Ectodermal cell (in vitro differentiated cells): ENCODE measurements around the gene RAB11FIP4.

ENCODE experiments used
- H3K27ac ChIP-seq: 2 replicates; pipeline ENCODE4 v1.7.0; 2013; ENCODE audit warnings: mild to moderate bottlenecking, low read depth, low read length; ENCODE audit not compliant: insufficient read depth, poor library complexity, severe bottlenecking
- H3K27me3 ChIP-seq: 2 replicates; pipeline ENCODE4 v1.7.0; 2013; ENCODE audit warnings: mild to moderate bottlenecking, low read length; ENCODE audit not compliant: insufficient read depth, control insufficient read depth, poor library complexity, severe bottlenecking
- H3K36me3 ChIP-seq: one replicate; pipeline ENCODE4 v1.7.0; 2013; ENCODE audit warnings: low read length; ENCODE audit not compliant: control insufficient read depth, insufficient read depth
- H3K4me1 ChIP-seq: one replicate; pipeline ENCODE4 v1.7.0; 2013; ENCODE audit warnings: low read length; ENCODE audit not compliant: control insufficient read depth, insufficient read depth
- H3K4me3 ChIP-seq: 2 replicates; pipeline ENCODE4 v1.7.0; 2013; ENCODE audit warnings: low read depth, low read length, control low read depth; ENCODE audit not compliant: insufficient read depth
- H3K9me3 ChIP-seq: 2 replicates; pipeline ENCODE4 v1.7.0; 2013; ENCODE audit warnings: mild to moderate bottlenecking, low read length, moderate library complexity; ENCODE audit not compliant: control insufficient read depth
- WGBS, 2 experiments: methylation state at CpG; one replicate each; pipeline ENCODE4 v1.1.7; 2013; ENCODE audit warnings: missing lambda C conversion rate in 2 of 2; 5-methylcytosine and 5-hydroxymethylcytosine counted together

Gene RAB11FIP4

DNA sequence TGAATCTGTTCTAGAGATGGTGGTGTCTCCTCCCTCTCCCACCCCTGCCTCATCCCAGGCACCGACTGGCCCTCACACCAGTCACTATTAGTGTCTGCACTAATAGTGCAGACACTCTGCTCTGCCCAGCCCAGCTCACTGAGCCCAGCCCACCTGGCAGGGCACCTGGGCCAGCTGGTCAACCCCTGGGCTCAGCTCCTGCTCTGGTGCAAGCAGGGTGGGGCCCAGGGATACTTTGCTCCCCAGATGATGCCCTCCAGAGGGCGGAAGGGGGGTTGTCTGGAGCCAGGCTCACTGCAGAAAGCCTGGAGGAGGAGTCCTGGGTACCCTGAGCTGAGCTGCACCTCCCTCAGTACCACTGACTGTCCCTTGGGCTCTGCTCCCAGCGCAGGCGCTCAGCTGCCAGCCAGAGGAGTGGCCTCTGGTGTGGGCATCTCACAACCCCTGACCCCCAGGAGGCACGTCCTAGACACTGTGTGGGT lies 14.5 kb downstream of the RAB11FIP4 start:
- no peaks in the 10 kb centered on the region for H3K4me1 ChIP-seq
- H3K9me3 ChIP-seq: no peaks in the 10 kb centered on the region
- no peak overlapping the region for H3K27ac ChIP-seq
- H3K27me3 ChIP-seq: peaks cover 3% of the 10 kb centered on the region
- no peaks in the 10 kb centered on the region for H3K36me3 ChIP-seq
- H3K4me3 ChIP-seq: no peak overlapping the region
- WGBS, 2 experiments: 63 to 65% methylated on average over 5 of the region's 5 CpGs

DNA sequence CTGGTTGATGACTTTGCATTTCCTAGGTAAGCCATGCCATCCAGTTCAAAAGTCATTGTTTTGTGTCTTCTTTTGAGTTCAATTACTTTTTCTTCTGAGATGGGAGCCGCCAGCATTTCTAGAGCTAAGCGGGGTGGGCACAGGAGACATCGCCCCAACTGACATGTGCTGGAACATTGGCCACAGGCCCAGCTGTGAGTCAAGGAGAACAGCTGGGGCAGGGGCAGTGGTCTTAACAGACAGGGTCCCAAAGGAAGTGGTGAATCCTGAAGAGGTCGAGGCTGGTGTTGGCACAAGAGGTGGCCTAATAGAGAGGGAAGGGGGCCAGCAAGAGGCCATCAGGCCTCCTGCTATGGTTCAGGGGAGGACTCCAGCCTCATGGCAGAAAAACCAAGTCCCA lies 17.1 kb downstream of the RAB11FIP4 start:
- H3K27ac ChIP-seq: no peak overlapping the region
- 92 to 96% methylated on average over 4 of the region's 4 CpGs for WGBS, 2 experiments
- H3K4me1 ChIP-seq: peaks cover 12% of the 10 kb centered on the region

GRCh38 chr17:31411707-31412285 lies 20.3 kb downstream of the RAB11FIP4 start:
- H3K4me1 ChIP-seq: peaks cover 44% of the 10 kb centered on the region
- H3K36me3 ChIP-seq: no peaks in the 10 kb centered on the region
- no peak overlapping the region for H3K27ac ChIP-seq
- H3K27me3 ChIP-seq: peaks cover 41% of the 10 kb centered on the region
- no peak overlapping the region for H3K4me3 ChIP-seq
- 81 to 87% methylated on average over 13 of the region's 13 CpGs for WGBS, 2 experiments
- H3K9me3 ChIP-seq: no peaks in the 10 kb centered on the region

More for the DNA sequence above, 17.1 kb downstream of the RAB11FIP4 start:
- no peaks in the 10 kb centered on the region for H3K36me3 ChIP-seq
- no peak overlapping the region for H3K4me3 ChIP-seq
- no peaks in the 10 kb centered on the region for H3K9me3 ChIP-seq
- H3K27me3 ChIP-seq: peaks cover 24% of the 10 kb centered on the region

DNA sequence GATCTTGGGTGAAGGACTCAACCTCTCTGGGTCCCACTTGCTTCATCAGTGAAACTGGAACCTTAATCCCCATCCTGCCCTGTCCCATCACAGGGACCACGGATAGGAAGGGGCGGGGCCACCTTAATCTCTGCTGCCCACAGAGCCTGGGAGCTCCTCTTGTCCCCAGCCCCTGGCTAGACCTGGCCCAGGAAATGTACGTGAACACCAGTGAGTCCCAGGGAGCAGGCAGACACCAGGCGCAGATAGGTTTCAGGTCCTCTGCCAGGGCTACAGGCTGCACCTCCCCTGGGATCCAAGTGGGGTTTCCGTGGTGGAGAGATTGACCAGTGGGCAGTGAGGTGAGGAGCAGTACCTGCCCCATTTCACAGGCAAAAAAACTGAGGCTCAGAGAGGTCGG lies 21.0 kb downstream of the RAB11FIP4 start:
- no peaks in the 10 kb centered on the region for H3K9me3 ChIP-seq
- peaks cover 41% of the 10 kb centered on the region for H3K27me3 ChIP-seq
- H3K27ac ChIP-seq: no peak overlapping the region
- H3K36me3 ChIP-seq: no peaks in the 10 kb centered on the region
- 77 to 79% methylated on average over 6 of the region's 6 CpGs for WGBS, 2 experiments
- no peak overlapping the region for H3K4me3 ChIP-seq
- H3K4me1 ChIP-seq: peaks cover 50% of the 10 kb centered on the region

- Histone ChIP-seq H3K4me3 (no peak overlapping the region), H3K36me3 (no peaks in the 10 kb centered on the region), H3K27me3 (peaks cover 41% of the 10 kb centered on the region), H3K27ac (no peak overlapping the region), H3K9me3 (no peaks in the 10 kb centered on the region), H3K4me1 (peaks cover 50% of the 10 kb centered on the region)
- 38 to 40% methylated on average over 15 of the region's 15 CpGs for WGBS, 2 experiments
Measured at GRCh38 chr17:31413081-31413799, 21.8 kb downstream of the RAB11FIP4 start.

DNA sequence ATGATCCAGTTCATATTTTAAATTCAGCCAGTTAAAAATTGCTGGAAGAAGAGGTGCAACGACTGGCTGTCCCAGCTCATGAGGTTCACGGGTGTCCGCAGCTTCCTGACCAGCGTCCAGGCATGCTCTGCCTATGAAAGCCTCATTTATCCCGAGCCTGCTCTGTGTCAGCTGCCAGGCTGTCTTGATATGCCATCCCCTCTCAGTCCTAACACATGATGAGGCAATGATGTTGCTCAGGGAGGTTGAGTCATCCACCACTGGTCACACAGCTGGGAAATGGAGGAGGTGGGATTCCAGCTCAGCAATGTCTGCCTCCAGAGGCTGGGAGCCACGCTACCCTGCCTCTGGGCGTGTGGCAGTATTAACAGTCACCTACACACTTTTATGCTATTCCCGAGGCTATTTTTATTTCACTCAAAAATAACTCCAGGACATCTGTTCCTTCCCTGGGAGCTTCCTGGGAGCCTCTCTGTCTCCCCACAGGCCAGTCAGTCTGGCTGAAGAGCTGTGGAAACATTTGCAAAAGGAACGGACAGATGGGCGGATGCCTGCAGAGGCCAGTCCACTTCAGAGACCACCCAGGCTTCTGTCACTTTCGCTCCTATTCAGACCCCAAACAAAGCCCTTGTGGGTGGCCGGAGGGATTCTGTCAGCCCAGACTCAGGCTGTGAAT lies 22.5 kb downstream of the RAB11FIP4 start:
- H3K4me1 ChIP-seq: peaks cover 55% of the 10 kb centered on the region
- H3K9me3 ChIP-seq: no peaks in the 10 kb centered on the region
- peak overlapping the region; percentile 8 for H3K27ac ChIP-seq
- H3K36me3 ChIP-seq: no peaks in the 10 kb centered on the region
- 43 to 44% methylated on average over 12 of the region's 12 CpGs for WGBS, 2 experiments
- H3K4me3 ChIP-seq: no peak overlapping the region
- H3K27me3 ChIP-seq: peaks cover 41% of the 10 kb centered on the region

GRCh38 chr17:31414550-31414918 lies 23.1 kb downstream of the RAB11FIP4 start:
- no peak overlapping the region for H3K27ac ChIP-seq
- peaks cover 55% of the 10 kb centered on the region for H3K4me1 ChIP-seq
- no peaks in the 10 kb centered on the region for H3K36me3 ChIP-seq
- WGBS, 2 experiments: 54 to 57% methylated on average over 6 of the region's 6 CpGs
- H3K9me3 ChIP-seq: no peaks in the 10 kb centered on the region
- H3K4me3 ChIP-seq: no peak overlapping the region
- peaks cover 41% of the 10 kb centered on the region for H3K27me3 ChIP-seq

DNA sequence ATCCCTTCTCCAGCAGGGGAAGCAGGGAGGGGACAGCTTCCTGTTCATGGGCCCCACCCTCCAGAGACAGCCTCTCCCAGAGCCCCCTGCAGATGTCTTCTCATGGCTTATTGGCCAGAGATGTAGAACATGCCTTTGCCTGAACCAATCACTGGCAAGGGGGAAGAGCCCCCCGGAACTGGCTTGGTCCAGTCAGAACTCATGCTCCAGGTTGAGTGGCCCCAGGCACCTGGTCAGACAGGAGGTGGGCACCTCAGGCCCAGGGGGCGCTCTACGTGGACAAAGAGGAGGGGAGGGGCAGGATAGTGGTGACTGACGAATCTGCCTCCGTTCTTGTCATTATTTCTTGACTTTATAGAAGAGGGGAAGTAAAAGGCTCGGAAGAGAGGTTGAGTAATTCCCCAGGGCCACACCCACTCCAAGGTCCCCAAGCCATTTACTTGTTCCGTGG lies 23.6 kb downstream of the RAB11FIP4 start:
- no peak overlapping the region for H3K27ac ChIP-seq
- H3K9me3 ChIP-seq: no peaks in the 10 kb centered on the region
- WGBS, 2 experiments: 75 to 80% methylated on average over 7 of the region's 7 CpGs
- peaks cover 41% of the 10 kb centered on the region for H3K27me3 ChIP-seq
- H3K4me1 ChIP-seq: peaks cover 55% of the 10 kb centered on the region
- H3K4me3 ChIP-seq: no peak overlapping the region
- H3K36me3 ChIP-seq: no peaks in the 10 kb centered on the region

- peak overlapping the region; percentile 63 for H3K27ac ChIP-seq
- 88% methylated on average over 22 of the region's 22 CpGs for WGBS, 2 experiments
- H3K4me3 ChIP-seq: no peak overlapping the region
- H3K4me1 ChIP-seq: peaks cover 55% of the 10 kb centered on the region
- peaks cover 38% of the 10 kb centered on the region for H3K27me3 ChIP-seq
- no peaks in the 10 kb centered on the region for H3K9me3 ChIP-seq
- no peaks in the 10 kb centered on the region for H3K36me3 ChIP-seq
Measured at GRCh38 chr17:31415640-31416502, 24.4 kb downstream of the RAB11FIP4 start.
